HCT116 (cell line): Measurements from ENCODE around the gene CBLB. TPM values are rescaled to one million over a fixed set of nuclear protein-coding genes. Genes with fewer than 3 reads are reported as not detected.

Source experiments
- ATAC-seq: fragments of 200-7000 bp; cut with Tn5 transposase; 2 replicates; pipeline ENCODE4 v1.9.1; 2020; ENCODE audit warnings: mild to moderate bottlenecking, moderate library complexity
- BruUV-seq: library from RNA; stranded (reverse); fragments of 400-500 nt; replicated peaks from 2 replicates; lab custom pipeline; 2021; lab: Mats Ljungman, UMichigan
- CTCF ChIA-PET: fragments of 300-600 bp; sonication (Branson Sonifier 250); formaldehyde crosslinking; loops from one replicate; lab custom pipeline; 2021; ENCODE audit warnings: antibody characterized with exemption; lab: Charles Lee
- POLR2A ChIA-PET: fragments of 300-600, 350-600 bp; sonication (Branson Sonifier 250); formaldehyde crosslinking; loops from one replicate; lab custom pipeline; 2021; ENCODE audit warnings: antibody characterized with exemption; lab: Charles Lee
- RAD21 ChIA-PET, 2 experiments: fragments of 300-600 bp; sonication (Branson Sonifier 250); formaldehyde crosslinking; loops; one replicate each; lab custom pipeline; 2023; ENCODE audit warnings: low total read pairs in 2 of 2; ENCODE audit not compliant: uncharacterized antibody in 2 of 2, unreplicated experiment in 2 of 2, low non-redundant PET in 1 of 2; lab: Charles Lee
- DNase-seq: peaks from one replicate; pipeline ENCODE4 v3.0.0-alpha.2; 2010; ENCODE audit warnings: low read depth, low spot score
- H2AFZ ChIP-seq: fragments of 200-600 bp; shearing (Covaris generic), sonication (generic); 2 replicates; pipeline ENCODE4 v1.6.1; 2017; ENCODE audit warnings: low read depth, mixed run types, mixed read lengths, antibody characterized with exemption, low read length; ENCODE audit not compliant: poor library complexity, severe bottlenecking
- H3K27ac ChIP-seq: 2 replicates; pipeline ENCODE4 v1.5.1; 2012; ENCODE audit warnings: low read depth, low read length
- H3K27me3 ChIP-seq: fragments of 200-600 bp; sonication (generic); 2 replicates; pipeline ENCODE4 v1.6.1; 2016; ENCODE audit warnings: mixed run types, low read length, mixed read lengths; ENCODE audit not compliant: insufficient read depth
- H3K36me3 ChIP-seq, 2 experiments: fragments of 200-500 bp in 1 of 2; fragments of 200-600 bp in 1 of 2; sonication (Bioruptor generic) in 1 of 2; sonication (generic) in 1 of 2; 2 replicates each; pipeline versions ENCODE4 v1.5.1 to v1.6.1; 2014 to 2016; ENCODE audit warnings: low read length in 2 of 2, inconsistent platforms in 1 of 2, mixed read lengths in 1 of 2, mixed run types in 1 of 2; ENCODE audit not compliant: insufficient read depth in 2 of 2, control insufficient read depth in 1 of 2
- H3K4me1 ChIP-seq, 2 experiments: fragments of 200-600 bp in 1 of 2; sonication (generic) in 1 of 2; 2 replicates each; pipeline versions ENCODE4 v1.5.1 to v1.6.1; 2012 to 2017; ENCODE audit warnings: low read length in 2 of 2, inconsistent platforms in 1 of 2, mild to moderate bottlenecking in 1 of 2, mixed read lengths in 1 of 2, mixed run types in 1 of 2, moderate library complexity in 1 of 2; ENCODE audit not compliant: insufficient read depth in 2 of 2, control insufficient read depth in 1 of 2
- H3K4me2 ChIP-seq: fragments of 200-600 bp; sonication (generic); 2 replicates; pipeline ENCODE4 v1.6.1; 2017; ENCODE audit warnings: mixed run types, low read length, mixed read lengths
- H3K4me3 ChIP-seq, 2 experiments: fragments of 200-600 bp in 1 of 2; sonication (generic) in 1 of 2; replicated peaks in 1 of 2; 2 replicates each; pipeline ENCODE4 v1.5.1; 2011 to 2016; ENCODE audit warnings: low read length in 2 of 2, control low read depth in 1 of 2, low read depth in 1 of 2, mild to moderate bottlenecking in 1 of 2, mixed read lengths in 1 of 2, mixed run types in 1 of 2
- H3K79me2 ChIP-seq: fragments of 200-600 bp; sonication (generic); 2 replicates; pipeline ENCODE4 v1.6.1; 2017; ENCODE audit warnings: mild to moderate bottlenecking, mixed run types, low read length, moderate library complexity, mixed read lengths; ENCODE audit not compliant: insufficient read depth
- H3K9ac ChIP-seq: fragments of 200-600 bp; sonication (generic); 2 replicates; pipeline ENCODE4 v1.6.1; 2016; ENCODE audit warnings: low read length, mixed read lengths
- H3K9me2 ChIP-seq: fragments of 200-600 bp; sonication (generic), shearing (Covaris generic); 2 replicates; pipeline ENCODE4 v1.6.1; 2017; ENCODE audit warnings: mixed run types, mild to moderate bottlenecking, moderate library complexity; ENCODE audit not compliant: insufficient read depth
- H3K9me3 ChIP-seq, 2 experiments: fragments of 200-500 bp in 1 of 2; fragments of 200-600 bp in 1 of 2; sonication (Bioruptor generic) in 1 of 2; sonication (generic) in 1 of 2; 2 replicates each; pipeline ENCODE4 v1.6.1; 2014 to 2017; ENCODE audit warnings: low read length in 2 of 2, mixed read lengths in 2 of 2, inconsistent platforms in 1 of 2, low read depth in 1 of 2, mild to moderate bottlenecking in 1 of 2, mixed run types in 1 of 2, moderate library complexity in 1 of 2; ENCODE audit not compliant: control insufficient read depth in 1 of 2, insufficient read depth in 1 of 2
- H4K20me1 ChIP-seq: fragments of 200-600 bp; sonication (generic), shearing (Covaris generic); 2 replicates; pipeline ENCODE4 v1.6.1; 2017; ENCODE audit warnings: mixed run types, mild to moderate bottlenecking, moderate library complexity; ENCODE audit not compliant: insufficient read depth
- ATF3 ChIP-seq: IDR thresholded peaks from 2 replicates; pipeline ENCODE4 v1.6.1; 2012
- ELF1 ChIP-seq: IDR thresholded peaks from 2 replicates; pipeline ENCODE4 v1.6.1; 2012; ENCODE audit warnings: low read depth, borderline replicate concordance
- EZH2phosphoT487 ChIP-seq: fragments of 200-600 bp; IDR thresholded peaks from 2 replicates; pipeline ENCODE4 v1.6.1; 2018; ENCODE audit warnings: antibody characterized with exemption, borderline replicate concordance
- FOSL1 ChIP-seq: IDR thresholded peaks from 2 replicates; pipeline ENCODE4 v1.6.1; 2012; ENCODE audit warnings: low read depth
- MAX ChIP-seq: IDR thresholded peaks from 2 replicates; pipeline ENCODE4 v1.6.1; 2012
- RAD21 ChIP-seq: IDR thresholded peaks from 2 replicates; pipeline ENCODE4 v1.6.1; 2012; ENCODE audit warnings: low read depth, mild to moderate bottlenecking
- SIN3A ChIP-seq: IDR thresholded peaks from 2 replicates; pipeline ENCODE4 v1.6.1; 2012; ENCODE audit warnings: low read depth
- SP1 ChIP-seq: IDR thresholded peaks from 2 replicates; pipeline ENCODE4 v1.6.1; 2012; ENCODE audit warnings: low read depth
- SRF ChIP-seq: IDR thresholded peaks from 2 replicates; pipeline ENCODE4 v1.6.1; 2012; ENCODE audit warnings: low read depth
- TCF7L2 ChIP-seq: IDR thresholded peaks from 2 replicates; pipeline ENCODE4 v1.7.0; 2011; ENCODE audit warnings: borderline replicate concordance, inconsistent platforms; ENCODE audit not compliant: insufficient read depth, insufficient read length; ENCODE audit errors: extremely low read depth
- ZFX ChIP-seq: fragments of 450-650 bp; IDR thresholded peaks from 2 replicates; pipeline ENCODE4 v1.6.1; 2017
- ZNF274 ChIP-seq: fragments of 200-500 bp; sonication (Bioruptor generic); IDR thresholded peaks from 2 replicates; pipeline ENCODE4 v1.6.1; 2014; ENCODE audit warnings: mild to moderate bottlenecking, low read depth, low read length, inconsistent platforms
- intact Hi-C: fragments of 100-400 bp; cut with micrococcal nuclease; formaldehyde crosslinking; loops from 2 replicates; pipeline ENCODE4 v1.10.0; 2022
- total RNA-seq: library from RNA; stranded (reverse); gene quantifications from one replicate; pipeline ENCODE4 v1.2.1, GENCODE V29; 2021; ENCODE audit not compliant: unreplicated experiment

Gene CBLB
- total RNA-seq, 1 experiment from 2014 or later = 10.4 TPM

GRCh38 chr3:105618556-105618955, 250.3 kb downstream of the CBLB start:
- Histone ChIP-seq H2AFZ (no peak overlapping the region), H3K9me3 (no peaks in the 10 kb centered on the region), H3K27me3 (no peaks in the 10 kb centered on the region), H3K4me3 (no peak overlapping the region), H3K9me2 (0 out of 2 replicates have a peak, but pooled peaks cover 3% of the 10 kb centered on the region), H3K9ac (no peak overlapping the region), H3K36me3 (no peaks in the 10 kb centered on the region), H3K4me1 (no peaks in the 10 kb centered on the region), H3K4me2 (no peak overlapping the region), H3K27ac (no peak overlapping the region), H3K79me2 (no peaks in the 10 kb centered on the region), H4K20me1 (no peaks in the 10 kb centered on the region)
- ATAC-seq (no peak), DNase-seq (no peak)
- POLR2A ChIA-PET = no interaction called here
- RAD21 ChIA-PET = no interaction called here
- CTCF ChIA-PET = no interaction called here
- no peak for TF ChIP-seq ATF3
- no peak for TF ChIP-seq EZH2phosphoT487
- intact Hi-C loops = no loop called here
- no TSS peak for BruUV-seq

- Histone ChIP-seq H2AFZ (no peak overlapping the region), H3K4me3 (no peak overlapping the region), H3K9me2 (0 out of 2 replicates have a peak, but pooled peaks cover 3% of the 10 kb centered on the region), H3K36me3 (no peaks in the 10 kb centered on the region), H3K9ac (no peak overlapping the region), H3K9me3 (no peaks in the 10 kb centered on the region), H4K20me1 (no peaks in the 10 kb centered on the region), H3K27ac (no peak overlapping the region), H3K27me3 (no peaks in the 10 kb centered on the region), H3K4me1 (peaks cover 6% of the 10 kb centered on the region in 2 experiments), H3K79me2 (no peaks in the 10 kb centered on the region), H3K4me2 (no peak overlapping the region)
- ChIA-PET CTCF (no interaction called here), POLR2A (no interaction called here), RAD21 (no interaction called here)
- no TSS peak for BruUV-seq
- DNase-seq (no peak), ATAC-seq (no peak)
- intact Hi-C loops = no loop called here
- TF ChIP-seq TCF7L2 (no peak), SP1 (no peak), SIN3A (no peak), SRF (no peak), FOSL1 (no peak), ELF1 (no peak), ZFX (no peak), ZNF274 (no peak), RAD21 (no peak), MAX (no peak)
- TF ChIP-seq, all 23 proteins: peak for 0
Measured at GRCh38 chr3:105616374-105617121, 252.3 kb downstream of the CBLB start.
